H7 (cell line): ENCODE data around the gene GALNT6. TPM values are rescaled to one million over a fixed set of nuclear protein-coding genes. Genes with fewer than 3 reads are reported as not detected.
A peak's percentile ranks its signal among the peaks of the same experiment; 100 is the strongest.

Source experiments
- DNase-seq: peaks from one replicate; pipeline ENCODE4 v3.0.0; 2012
- H3K27me3 ChIP-seq: 2 replicates; pipeline ENCODE4 v1.6.0; 2011; ENCODE audit warnings: mild to moderate bottlenecking, low read length; ENCODE audit not compliant: control insufficient read depth, insufficient read depth
- H3K36me3 ChIP-seq: replicated peaks from 2 replicates; pipeline ENCODE4 v1.5.1; 2011; ENCODE audit warnings: low read length; ENCODE audit not compliant: control insufficient read depth, insufficient read depth
- H3K4me3 ChIP-seq: 2 replicates; pipeline ENCODE4 v1.5.1; 2011; ENCODE audit warnings: low read depth, mild to moderate bottlenecking, control low read depth, low read length, moderate library complexity; ENCODE audit not compliant: insufficient read depth
- total RNA-seq: library from RNA; depleted of rRNA; stranded (reverse); fragments of >200 nt; shearing (Covaris generic); gene quantifications from 2 replicates; pipeline ENCODE4 v1.2.3, GENCODE V29; 2014; rRNA removed

GALNT6 gene, protein sequence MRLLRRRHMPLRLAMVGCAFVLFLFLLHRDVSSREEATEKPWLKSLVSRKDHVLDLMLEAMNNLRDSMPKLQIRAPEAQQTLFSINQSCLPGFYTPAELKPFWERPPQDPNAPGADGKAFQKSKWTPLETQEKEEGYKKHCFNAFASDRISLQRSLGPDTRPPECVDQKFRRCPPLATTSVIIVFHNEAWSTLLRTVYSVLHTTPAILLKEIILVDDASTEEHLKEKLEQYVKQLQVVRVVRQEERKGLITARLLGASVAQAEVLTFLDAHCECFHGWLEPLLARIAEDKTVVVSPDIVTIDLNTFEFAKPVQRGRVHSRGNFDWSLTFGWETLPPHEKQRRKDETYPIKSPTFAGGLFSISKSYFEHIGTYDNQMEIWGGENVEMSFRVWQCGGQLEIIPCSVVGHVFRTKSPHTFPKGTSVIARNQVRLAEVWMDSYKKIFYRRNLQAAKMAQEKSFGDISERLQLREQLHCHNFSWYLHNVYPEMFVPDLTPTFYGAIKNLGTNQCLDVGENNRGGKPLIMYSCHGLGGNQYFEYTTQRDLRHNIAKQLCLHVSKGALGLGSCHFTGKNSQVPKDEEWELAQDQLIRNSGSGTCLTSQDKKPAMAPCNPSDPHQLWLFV
- total RNA-seq = 22.8 and 37.0 TPM in 2 replicates

DNA sequence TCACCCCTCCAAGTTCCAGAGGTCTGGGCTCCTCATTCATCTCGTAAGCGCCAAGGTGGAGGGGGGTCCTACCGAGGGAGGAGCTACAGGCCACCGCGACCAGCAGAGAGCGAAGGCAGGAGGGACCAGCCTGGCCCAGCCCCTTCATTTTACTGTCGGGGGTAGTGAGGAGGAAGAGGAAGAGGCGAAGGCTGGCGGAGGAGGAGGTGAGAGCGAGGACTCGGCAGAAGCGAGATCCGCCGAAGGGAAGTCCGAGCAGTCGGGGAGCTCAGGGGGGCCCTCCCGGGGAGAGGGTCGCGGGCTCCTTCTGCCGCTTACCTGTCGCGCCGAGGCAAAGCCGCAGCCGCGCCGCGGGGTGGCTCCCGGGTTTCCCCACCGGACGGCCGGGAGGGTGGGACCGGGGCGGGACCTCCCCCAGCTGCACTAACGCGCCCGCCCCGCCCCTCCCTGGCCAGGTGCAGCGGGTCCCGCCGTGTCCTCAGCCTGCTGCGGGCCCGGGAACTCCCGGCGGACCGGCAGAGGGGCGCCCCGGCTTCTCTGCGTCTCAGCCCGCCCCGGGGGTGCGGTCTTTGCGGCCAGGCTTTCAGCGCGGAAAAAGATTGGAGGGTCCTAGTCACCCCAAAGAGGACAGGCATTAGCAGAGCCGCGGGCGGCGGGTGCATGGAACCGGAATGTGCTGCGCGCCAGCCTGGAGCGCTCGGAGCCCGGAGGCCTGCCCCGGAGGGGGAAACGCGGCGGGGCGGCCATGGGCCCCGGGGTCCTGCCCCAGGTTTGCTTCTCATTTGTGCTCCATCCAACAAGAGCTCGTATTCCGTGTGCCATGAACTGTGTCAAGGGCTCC is at the start of gene GALNT6:
TSS of gene GALNT6 (minus strand) at position 124 of the 841 bp plus-strand sequence. CDS start 11,625 bp downstream, outside the sequence.
- Histone ChIP-seq H3K27me3 (no peaks in the 10 kb centered on the region), H3K36me3 (peaks cover 2% of the 10 kb centered on the region), H3K4me3 (peak within 1 kb of the TSS; percentile 82)
- DNase-seq = peak; percentile 97

DNA sequence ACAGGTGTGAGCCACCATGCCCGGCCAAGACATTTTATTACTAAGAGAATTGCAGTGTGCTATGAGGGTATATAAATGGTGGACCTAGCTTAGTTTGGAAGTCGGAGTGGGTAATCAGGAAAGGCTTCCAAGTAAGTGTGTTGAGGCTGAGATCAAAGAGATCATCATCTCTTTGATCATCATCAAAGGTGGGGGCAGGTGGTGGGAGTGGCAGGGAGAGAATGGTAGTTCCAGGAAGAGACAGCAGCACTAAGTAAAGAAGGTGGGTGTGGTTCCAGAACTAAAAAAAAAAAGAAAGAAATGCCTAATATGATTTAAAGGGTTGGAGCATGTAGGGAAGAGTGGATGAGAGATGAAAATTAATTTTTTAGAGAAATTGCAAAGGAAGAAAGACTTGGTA is 48.1 kb upstream of the GALNT6 start:
- DNase-seq = no peak
- Histone ChIP-seq H3K4me3 (no peak overlapping the region), H3K36me3 (no peaks in the 10 kb centered on the region), H3K27me3 (no peaks in the 10 kb centered on the region)

DNA sequence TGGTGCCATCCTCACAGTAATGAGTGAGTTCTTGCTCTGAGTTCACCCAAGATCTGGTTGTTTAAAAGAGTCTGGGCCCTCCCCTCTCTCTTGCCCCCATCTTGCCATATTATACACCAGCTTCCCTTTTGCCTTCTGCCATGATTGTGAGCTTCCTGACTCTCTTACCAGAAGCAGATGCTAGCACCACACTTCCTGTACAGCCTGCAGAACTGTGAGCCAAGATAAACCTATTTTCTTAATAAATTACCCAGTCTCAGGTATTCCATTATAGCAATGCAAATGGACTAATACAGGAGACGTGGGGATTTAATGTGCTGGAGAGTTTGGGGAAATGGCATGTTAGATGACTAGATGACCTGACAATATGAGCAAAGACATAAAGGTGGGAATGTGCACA is 46.2 kb upstream of the GALNT6 start:
- Histone ChIP-seq H3K4me3 (no peak overlapping the region), H3K36me3 (no peaks in the 10 kb centered on the region), H3K27me3 (no peaks in the 10 kb centered on the region)
- DNase-seq = no peak

DNA sequence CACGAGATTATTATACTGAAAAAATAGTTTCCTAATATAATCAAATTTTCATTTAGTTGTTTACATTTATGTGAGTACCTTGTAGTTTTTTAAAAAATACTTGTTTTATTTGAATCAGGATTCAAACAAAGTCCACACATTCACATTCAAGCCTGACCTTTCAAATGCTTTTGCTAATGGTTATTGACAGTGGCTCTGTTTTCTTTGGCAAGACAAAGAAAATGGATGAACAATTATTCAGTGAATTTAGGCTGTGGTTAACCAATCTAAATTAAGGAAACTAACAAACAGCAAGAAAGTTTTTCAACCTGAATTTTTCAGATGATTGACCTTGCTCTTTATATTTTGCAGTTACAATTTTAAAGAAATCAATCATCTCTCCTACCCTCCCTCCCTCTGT is 43.1 kb upstream of the GALNT6 start:
- H3K27me3 ChIP-seq = no peaks in the 10 kb centered on the region
- no peak for DNase-seq
- H3K36me3 ChIP-seq = no peaks in the 10 kb centered on the region
- no peak overlapping the region for H3K4me3 ChIP-seq

DNA sequence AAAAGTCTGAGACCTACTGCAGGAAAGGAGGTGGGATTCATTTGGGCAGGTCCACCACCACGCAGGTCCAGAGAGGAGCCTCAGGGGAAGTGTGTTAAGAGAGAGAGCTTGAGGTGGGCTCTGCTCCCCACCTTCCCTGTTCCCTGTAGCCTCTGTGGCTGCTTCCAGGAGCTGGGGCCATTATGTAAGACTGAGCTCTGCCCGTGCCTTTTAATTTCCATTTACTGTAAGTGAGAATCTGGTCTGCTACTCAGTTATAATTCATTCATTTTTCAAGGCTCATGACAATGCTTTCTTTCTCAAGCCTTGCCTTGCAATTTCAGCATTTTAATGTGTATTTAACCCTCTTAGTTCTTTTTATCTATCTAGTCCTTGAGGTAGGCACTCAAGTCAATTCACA is 41.7 kb upstream of the GALNT6 start:
- H3K36me3 ChIP-seq = no peaks in the 10 kb centered on the region
- no peak for DNase-seq
- no peak overlapping the region for H3K4me3 ChIP-seq
- no peaks in the 10 kb centered on the region for H3K27me3 ChIP-seq

DNA sequence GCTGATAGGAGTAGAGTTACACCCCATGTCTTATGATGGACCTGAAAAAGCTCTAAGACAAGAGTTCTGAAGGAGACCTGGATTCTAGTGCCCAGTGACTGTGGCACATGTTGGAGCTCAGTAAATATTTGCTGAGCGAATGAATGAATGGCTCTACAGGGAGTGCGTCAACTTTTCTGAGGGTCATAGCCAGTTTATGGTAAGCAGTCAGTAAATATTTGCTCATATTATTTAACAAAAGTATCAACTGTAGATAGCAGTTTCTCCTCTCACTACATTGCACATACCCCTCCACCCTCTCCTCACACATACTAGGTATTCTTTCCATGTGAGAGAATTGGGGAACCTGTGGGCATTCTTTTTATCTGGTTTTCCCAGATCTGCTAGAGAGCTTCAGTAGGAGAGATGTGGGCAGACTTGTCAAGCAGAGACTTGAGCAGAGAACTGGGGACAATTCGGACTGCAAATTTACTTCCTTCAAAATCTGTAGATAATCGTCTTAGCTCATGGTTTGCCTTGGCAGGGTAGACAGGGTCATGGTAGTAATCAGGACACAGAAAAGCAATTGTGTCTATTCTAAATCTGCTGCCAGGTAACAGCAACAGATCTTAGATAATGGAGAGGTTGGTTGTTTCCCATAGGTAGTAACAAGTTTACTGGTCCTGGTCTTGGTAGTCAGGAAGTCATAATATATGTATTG is 39.1 kb upstream of the GALNT6 start:
- Histone ChIP-seq H3K4me3 (no peak overlapping the region), H3K27me3 (peaks cover 2% of the 10 kb centered on the region; the same call in 1 of the 2 replicates), H3K36me3 (no peaks in the 10 kb centered on the region)
- no peak for DNase-seq

DNA sequence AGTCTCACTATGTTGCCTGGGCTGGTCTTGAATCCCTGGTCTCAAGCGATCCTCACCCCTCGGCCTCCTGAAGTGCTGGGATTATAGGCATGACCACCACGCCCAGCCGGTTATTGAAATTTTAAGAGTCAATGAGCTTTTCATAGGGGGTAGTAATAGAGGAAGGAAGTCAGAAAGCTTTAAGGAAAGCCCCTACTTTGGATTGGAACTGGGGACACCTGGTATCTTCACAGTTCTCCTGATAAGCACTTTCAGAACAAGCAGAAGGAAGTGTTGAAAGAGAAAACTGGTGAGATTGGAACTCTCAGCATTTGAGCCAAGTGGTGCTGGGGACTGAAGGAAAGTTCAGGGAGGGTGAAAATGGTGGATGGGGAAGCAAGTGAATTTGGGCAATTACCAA is 38.5 kb upstream of the GALNT6 start:
- H3K27me3 ChIP-seq = peaks cover 2% of the 10 kb centered on the region; the same call in 1 of the 2 replicates
- no peak overlapping the region for H3K4me3 ChIP-seq

DNA sequence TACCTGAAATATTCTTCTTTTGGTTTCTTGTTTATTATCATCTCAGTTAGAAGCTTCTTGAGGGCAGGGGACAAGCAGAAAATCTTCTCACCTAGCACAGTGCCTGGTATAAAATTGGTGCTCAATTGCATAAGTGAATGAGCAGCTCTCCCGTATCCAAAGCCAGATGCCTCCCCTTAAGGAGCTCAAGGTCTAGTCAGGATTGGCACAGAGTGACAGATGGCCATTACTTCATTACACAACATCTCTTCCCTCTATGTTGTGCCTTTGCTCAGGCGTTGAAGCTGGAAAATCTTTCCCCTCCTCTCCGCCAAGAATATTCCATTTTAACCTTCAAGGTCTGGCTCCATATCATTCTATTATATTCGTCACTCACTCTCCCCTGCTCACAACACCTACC is 37.0 kb upstream of the GALNT6 start:
- Histone ChIP-seq H3K27me3 (peaks cover 2% of the 10 kb centered on the region; the same call in 1 of the 2 replicates), H3K4me3 (no peak overlapping the region), H3K36me3 (no peaks in the 10 kb centered on the region)
- DNase-seq = no peak

More for the DNA sequence above, 38.5 kb upstream of the GALNT6 start:
- no peak for DNase-seq
- H3K36me3 ChIP-seq = no peaks in the 10 kb centered on the region

DNA sequence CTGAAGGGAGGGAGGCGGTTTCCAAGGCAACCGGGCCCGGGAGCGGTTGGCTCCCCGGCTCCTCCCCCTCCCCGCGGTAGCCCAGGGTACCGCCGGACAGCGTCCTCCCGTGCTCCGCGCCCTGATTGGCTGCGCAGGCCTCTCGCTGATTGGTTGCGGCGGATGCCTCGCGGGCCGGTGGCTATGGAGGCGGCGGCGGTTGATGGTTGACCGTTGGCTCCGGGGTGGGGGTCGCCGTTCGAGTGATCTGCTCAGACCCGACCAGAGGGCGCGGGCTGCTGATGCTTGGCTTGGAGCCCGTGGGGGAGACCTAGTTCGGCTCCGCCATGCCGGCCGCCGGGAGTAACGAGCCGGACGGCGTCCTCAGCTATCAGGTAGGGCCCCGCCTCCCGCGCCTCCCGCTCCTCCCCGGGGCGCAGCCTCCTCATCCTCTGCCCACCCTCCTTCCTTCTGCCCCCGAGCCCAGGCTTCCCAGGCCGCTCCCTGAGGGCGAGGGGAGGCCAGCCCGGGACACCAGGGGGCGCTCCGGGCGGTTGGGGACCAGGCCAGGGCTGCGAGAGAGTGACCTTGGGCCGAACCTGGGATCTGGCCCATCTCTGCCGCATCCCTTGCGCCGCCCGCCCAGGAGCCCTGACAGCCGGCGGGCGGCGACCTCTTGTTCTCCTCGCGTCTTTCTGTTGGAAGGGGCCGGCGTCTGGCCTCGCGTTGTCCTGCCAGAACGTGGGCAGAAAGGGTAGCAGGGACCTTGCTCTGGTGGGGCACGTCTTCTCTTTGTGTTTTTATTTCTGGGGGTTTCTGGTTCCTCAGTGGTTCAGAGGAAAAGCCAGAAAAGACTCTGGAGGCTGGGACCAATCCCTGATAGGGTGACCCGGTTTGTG is 33.7 kb upstream of the GALNT6 start, which contains the start of gene SLC4A8:
TSS of gene SLC4A8 (plus strand) at position 170 of the 878 bp plus-strand sequence. CDS start at position 327, 157 bp downstream.
- peak; percentile 99 for DNase-seq
- Histone ChIP-seq H3K4me3 (peak within 1 kb of the TSS; percentile 71), H3K27me3 (peaks cover 2% of the 10 kb centered on the region; the same call in 1 of the 2 replicates), H3K36me3 (no peaks in the 10 kb centered on the region; the same call in 1 of the 2 replicates)

DNA sequence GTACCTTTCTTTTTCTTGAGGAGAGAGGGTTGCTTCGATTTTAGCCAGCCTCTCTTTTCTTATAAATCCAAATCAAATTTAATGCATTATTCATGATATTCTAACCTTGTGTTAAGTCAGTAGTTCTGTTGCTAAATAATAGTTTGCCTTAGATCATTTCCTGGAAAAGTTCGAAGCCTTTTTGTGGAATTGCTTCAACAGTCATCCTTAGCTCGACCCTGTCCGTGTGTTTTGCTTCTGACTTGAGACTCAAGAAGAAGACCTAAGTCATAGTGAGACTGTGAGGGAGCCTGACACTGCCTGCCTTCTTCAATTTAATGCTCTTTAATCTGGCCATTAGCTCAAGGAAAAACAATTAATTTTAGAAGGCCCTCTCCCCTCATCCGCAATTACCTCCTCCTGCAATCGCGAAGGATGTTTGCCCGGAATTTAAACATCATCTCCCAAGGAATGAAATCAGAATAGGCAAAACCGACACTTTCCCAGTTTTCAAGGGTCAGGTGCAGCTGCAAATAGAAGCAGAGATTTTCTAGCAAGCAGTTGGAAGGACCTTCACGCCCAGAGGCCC is 33.0 kb upstream of the GALNT6 start:
- no peak for DNase-seq
- H3K4me3 ChIP-seq = no peak overlapping the region
- H3K36me3 ChIP-seq = no peaks in the 10 kb centered on the region; the same call in 1 of the 2 replicates

DNA sequence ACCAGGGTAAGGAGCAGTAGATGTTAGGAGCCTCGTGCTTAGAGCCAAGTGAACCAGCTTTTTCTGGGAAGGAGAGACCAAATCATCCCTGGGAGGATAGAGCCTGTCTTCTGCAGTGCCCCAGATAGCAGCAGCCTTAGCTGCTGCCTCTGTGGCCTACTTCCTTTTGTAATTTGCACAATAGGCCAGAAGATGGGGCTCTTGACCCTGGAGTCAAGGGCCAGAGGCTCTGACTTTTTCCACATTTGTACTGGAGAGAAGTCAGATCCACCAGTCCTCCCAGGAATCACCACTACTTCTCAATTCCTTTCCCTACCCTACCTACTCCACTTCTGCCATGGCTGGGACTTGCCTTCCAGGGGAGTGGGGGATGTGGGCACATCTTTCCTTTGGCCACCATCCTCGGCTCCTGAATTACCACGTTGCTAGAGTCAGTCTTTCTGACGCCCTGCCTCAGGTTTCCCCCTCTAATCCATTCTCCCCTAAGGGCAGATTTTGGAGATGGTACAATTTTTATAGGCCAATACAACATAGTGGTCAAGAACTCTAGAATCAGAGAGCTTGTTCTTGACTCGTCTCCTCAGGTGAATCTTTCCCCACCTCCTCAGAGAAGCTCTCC is 30.2 kb upstream of the GALNT6 start:
- Histone ChIP-seq H3K4me3 (no peak overlapping the region), H3K36me3 (no peaks in the 10 kb centered on the region; the same call in 1 of the 2 replicates)

More for the DNA sequence above, 33.0 kb upstream of the GALNT6 start:
- peaks cover 2% of the 10 kb centered on the region; the same call in 1 of the 2 replicates for H3K27me3 ChIP-seq

DNA sequence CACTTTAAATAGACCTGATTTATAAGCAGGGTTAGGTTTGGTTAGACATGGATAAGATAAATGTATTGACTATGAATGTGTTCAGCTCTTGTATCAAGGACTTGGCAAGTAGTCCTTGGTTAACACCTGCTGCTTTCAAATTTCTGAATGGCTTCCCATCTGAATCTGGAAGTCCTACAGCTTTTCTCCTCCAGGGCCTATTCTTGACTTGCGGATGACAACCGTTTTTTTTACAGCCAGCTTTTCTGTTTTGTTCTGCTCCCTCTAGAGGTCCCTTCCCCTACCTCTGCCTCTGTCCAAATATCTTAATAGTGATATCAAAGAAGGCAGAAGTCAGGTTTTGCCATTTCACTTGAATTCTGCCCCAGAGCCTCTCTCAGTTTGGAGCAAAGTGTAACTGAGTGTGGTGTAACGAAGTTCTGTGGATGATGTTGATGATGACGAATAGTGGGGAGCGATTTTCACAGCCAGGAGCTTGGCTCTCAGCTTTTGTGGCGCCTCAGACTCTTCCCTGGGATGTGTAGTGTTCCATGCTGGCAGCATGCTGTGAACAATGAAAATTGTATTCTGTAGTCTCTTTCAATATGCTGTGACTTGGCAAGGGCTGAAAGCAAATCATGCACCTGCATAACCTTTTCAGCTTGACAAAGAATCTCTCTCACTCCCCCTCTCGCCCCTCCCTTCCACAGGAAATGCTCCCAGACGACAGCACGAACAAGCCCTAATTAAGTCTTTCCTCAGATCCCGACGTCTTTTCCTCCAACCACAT is 28.4 kb upstream of the GALNT6 start:
- H3K4me3 ChIP-seq = no peak overlapping the region
- H3K27me3 ChIP-seq = no peaks in the 10 kb centered on the region
- peak; percentile 56 for DNase-seq
- H3K36me3 ChIP-seq = no peaks in the 10 kb centered on the region; the same call in 1 of the 2 replicates

More for the DNA sequence above, 30.2 kb upstream of the GALNT6 start:
- DNase-seq = peak; percentile 71
- H3K27me3 ChIP-seq = peaks cover 2% of the 10 kb centered on the region; the same call in 1 of the 2 replicates
